Suprapubic skin (tissue), 4 donors: ENCODE results near the gene IGFBP5.

ENCODE experiments used
- CTCF ChIP-seq, 2 donors: fragments of 200-600 bp in 1 of 2; fragments of 450-650 bp in 1 of 2; sonication (generic) in 1 of 2; IDR thresholded peaks; one replicate each; pipeline ENCODE4 v1.5.1; 2016 to 2019; ENCODE audit warnings: antibody characterized with exemption in 2 of 2, mild to moderate bottlenecking in 1 of 2, moderate library complexity in 1 of 2
- EP300 ChIP-seq: sonication (generic); formaldehyde crosslinking; IDR thresholded peaks from one replicate; pipeline ENCODE4 v1.6.1; 2017; ENCODE audit warnings: antibody characterized with exemption
- POLR2A ChIP-seq, 2 donors: fragments of 450-650 bp; IDR thresholded peaks; one replicate each; pipeline ENCODE4 v1.6.1; 2017; ENCODE audit warnings: antibody characterized with exemption in 2 of 2, mild to moderate bottlenecking in 2 of 2, moderate library complexity in 2 of 2
- POLR2AphosphoS5 ChIP-seq, 3 donors: sonication (generic); formaldehyde crosslinking; IDR thresholded peaks; one replicate each; pipeline ENCODE4 v1.6.1; 2017; ENCODE audit warnings: antibody characterized with exemption in 3 of 3

GRCh38 chr2:216690853-216691741, 4.3 kb downstream of the IGFBP5 start:
- TF ChIP-seq EP300: no peak
- TF ChIP-seq CTCF (IDR thresholded peaks at IDR 0.05): no peak
- TF ChIP-seq POLR2AphosphoS5 (IDR thresholded peaks at IDR 0.05): peak in 1 of 3 donors; percentile 62
- peak in 1 of 2 donors; percentile 24 for TF ChIP-seq POLR2A (IDR thresholded peaks at IDR 0.05)
